Measurements from ENCODE around the gene TAF1A. TPM values are rescaled to one million over a fixed set of nuclear protein-coding genes. Genes with fewer than 3 reads are reported as not detected.

Gene TAF1A
- total RNA-seq, 3 donors from 2014 or later (not counting 1 experiment from before 2014, with no cell fraction given) = 5.2 to 10.4 (median 7.1) TPM

- H3K9me3 Mint-ChIP-seq = no peaks in the 10 kb centered on the region
- Histone ChIP-seq H3K9me3 (ENCODE audit: control insufficient read depth, insufficient read depth, low read length) (no peaks in the 10 kb centered on the region), H3K4me1 (ENCODE audit: control insufficient read depth, insufficient read depth, low read length) (no peaks in the 10 kb centered on the region), H3K36me3 (ENCODE audit: control insufficient read depth, insufficient read depth, low read length) (no peaks in the 10 kb centered on the region), H3K4me3 (ENCODE audit: low read length) (no peak overlapping the region), H3K27me3 (ENCODE audit: control insufficient read depth, insufficient read depth, low read length) (peaks cover 2% of the 10 kb centered on the region), H3K27ac (ENCODE audit: low read length) (no peak overlapping the region)
- H3K4me1 Mint-ChIP-seq = no peaks in the 10 kb centered on the region
- WGBS (ENCODE audit: insufficient coverage) = 100% methylated on average over 2 of the region's 3 CpGs
- intact Hi-C loops (cut with micrococcal nuclease) = no loop called here
- DNase-seq = no peak
- H3K36me3 Mint-ChIP-seq = no peaks in the 10 kb centered on the region
- H3K27me3 Mint-ChIP-seq (ENCODE audit: low read depth in 2 of 2) = peaks cover 0 to 3% of the 10 kb centered on the region in 2 donors
- H3K27ac Mint-ChIP-seq = no peak overlapping the region
- TF ChIP-seq, protein P1, sequence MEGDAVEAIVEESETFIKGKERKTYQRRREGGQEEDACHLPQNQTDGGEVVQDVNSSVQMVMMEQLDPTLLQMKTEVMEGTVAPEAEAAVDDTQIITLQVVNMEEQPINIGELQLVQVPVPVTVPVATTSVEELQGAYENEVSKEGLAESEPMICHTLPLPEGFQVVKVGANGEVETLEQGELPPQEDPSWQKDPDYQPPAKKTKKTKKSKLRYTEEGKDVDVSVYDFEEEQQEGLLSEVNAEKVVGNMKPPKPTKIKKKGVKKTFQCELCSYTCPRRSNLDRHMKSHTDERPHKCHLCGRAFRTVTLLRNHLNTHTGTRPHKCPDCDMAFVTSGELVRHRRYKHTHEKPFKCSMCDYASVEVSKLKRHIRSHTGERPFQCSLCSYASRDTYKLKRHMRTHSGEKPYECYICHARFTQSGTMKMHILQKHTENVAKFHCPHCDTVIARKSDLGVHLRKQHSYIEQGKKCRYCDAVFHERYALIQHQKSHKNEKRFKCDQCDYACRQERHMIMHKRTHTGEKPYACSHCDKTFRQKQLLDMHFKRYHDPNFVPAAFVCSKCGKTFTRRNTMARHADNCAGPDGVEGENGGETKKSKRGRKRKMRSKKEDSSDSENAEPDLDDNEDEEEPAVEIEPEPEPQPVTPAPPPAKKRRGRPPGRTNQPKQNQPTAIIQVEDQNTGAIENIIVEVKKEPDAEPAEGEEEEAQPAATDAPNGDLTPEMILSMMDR (IDR thresholded peaks at IDR 0.05) = no peak
- ATAC-seq = no peak
- H3K4me3 Mint-ChIP-seq = no peak overlapping the region
Observed at GRCh38 chr1:222601257-222601656, 11.5 kb upstream of the TAF1A start.

DNA sequence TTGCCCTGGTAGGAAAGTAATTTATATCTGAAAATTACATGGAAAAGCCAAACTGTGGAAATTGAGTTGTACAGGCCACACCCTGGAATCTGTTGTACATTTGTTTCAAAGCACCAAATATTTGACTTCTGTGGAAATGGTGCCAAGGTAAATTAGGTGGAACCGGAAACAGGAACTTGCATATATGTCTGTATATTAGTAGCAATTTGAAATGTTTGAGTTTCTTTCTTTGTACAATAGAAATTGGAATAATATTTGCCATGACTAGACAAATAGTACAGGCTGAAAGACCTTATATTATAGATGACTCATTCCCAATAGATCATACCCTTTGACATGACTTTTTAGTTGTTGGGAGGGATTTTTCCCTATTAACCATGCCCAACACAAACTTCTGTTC lies 10.5 kb upstream of the TAF1A start:
- Mint-ChIP-seq H3K4me1 (no peaks in the 10 kb centered on the region), H3K27me3 (ENCODE audit: low read depth in 2 of 2) (no peaks in the 10 kb centered on the region), H3K9me3 (no peaks in the 10 kb centered on the region), H3K4me3 (no peak overlapping the region), H3K36me3 (no peaks in the 10 kb centered on the region), H3K27ac (no peak overlapping the region)
- Histone ChIP-seq H3K27me3 (ENCODE audit: control insufficient read depth, insufficient read depth, low read length) (peaks cover 2% of the 10 kb centered on the region), H3K9me3 (ENCODE audit: control insufficient read depth, insufficient read depth, low read length) (no peaks in the 10 kb centered on the region), H3K4me3 (ENCODE audit: low read length) (no peak overlapping the region), H3K4me1 (ENCODE audit: control insufficient read depth, insufficient read depth, low read length) (no peaks in the 10 kb centered on the region), H3K36me3 (ENCODE audit: control insufficient read depth, insufficient read depth, low read length) (no peaks in the 10 kb centered on the region), H3K27ac (ENCODE audit: low read length) (no peak overlapping the region)
- 75% methylated on average over 1 of the region's 1 CpG for WGBS (ENCODE audit: insufficient coverage)
- intact Hi-C loops (cut with micrococcal nuclease) = no loop called here
- ATAC-seq = no peak
- TF ChIP-seq, protein P1 (IDR thresholded peaks at IDR 0.05) = no peak
- no peak for DNase-seq

DNA sequence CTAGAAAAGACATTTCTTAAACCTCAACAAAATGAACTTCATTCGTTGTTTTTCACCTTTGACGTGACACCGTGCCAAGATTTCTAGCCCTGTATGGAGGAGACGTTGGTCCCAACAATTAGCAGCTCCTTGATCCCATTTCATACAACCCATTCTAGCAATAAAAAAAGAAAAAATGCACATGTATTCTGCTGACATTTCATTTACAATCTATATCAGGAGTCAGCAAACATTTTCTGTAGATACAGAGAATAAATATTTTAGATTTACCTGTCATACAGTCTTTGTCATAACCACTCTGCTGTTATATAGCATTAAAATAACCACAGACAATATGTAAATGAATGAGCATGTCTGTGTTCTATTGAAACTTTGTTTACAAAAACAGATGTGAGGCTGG lies 7.0 kb upstream of the TAF1A start:
- intact Hi-C loops (cut with micrococcal nuclease) = no loop called here
- 92% methylated on average over 4 of the region's 4 CpGs for WGBS (ENCODE audit: insufficient coverage)
- H3K27me3 ChIP-seq (ENCODE audit: control insufficient read depth, insufficient read depth, low read length) = peaks cover 2% of the 10 kb centered on the region
- Mint-ChIP-seq H3K36me3 (no peaks in the 10 kb centered on the region), H3K27ac (no peak overlapping the region), H3K27me3 (ENCODE audit: low read depth in 2 of 2) (peaks cover 0 to 2% of the 10 kb centered on the region in 2 donors), H3K4me1 (no peaks in the 10 kb centered on the region), H3K4me3 (no peak overlapping the region), H3K9me3 (no peaks in the 10 kb centered on the region)
- no peak for ATAC-seq
- TF ChIP-seq, protein P1 (IDR thresholded peaks at IDR 0.05) = no peak
- no peaks in the 10 kb centered on the region for H3K36me3 ChIP-seq (ENCODE audit: control insufficient read depth, insufficient read depth, low read length)
- H3K27ac ChIP-seq (ENCODE audit: low read length) = no peak overlapping the region
- no peak for DNase-seq
- no peaks in the 10 kb centered on the region for H3K9me3 ChIP-seq (ENCODE audit: control insufficient read depth, insufficient read depth, low read length)
- H3K4me1 ChIP-seq (ENCODE audit: control insufficient read depth, insufficient read depth, low read length) = no peaks in the 10 kb centered on the region
- H3K4me3 ChIP-seq (ENCODE audit: low read length) = no peak overlapping the region

DNA sequence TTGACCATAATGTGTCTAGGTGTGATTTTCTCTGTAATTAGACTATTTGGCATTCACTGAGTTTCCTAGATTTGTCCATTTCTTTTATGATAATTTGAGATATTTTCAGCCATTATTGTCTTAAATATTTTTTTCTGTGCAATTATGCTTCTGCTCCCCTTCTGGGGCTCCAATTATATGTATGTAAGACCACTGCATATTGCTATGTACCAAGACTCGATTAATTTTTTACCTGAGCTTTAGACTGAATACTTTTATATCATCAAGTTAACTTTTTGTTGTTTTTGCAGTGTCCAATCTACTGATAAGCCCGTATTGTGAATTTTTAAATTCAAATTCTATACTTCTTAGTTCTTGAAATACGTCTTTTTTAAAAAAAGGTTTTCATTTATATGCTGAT lies 5.1 kb upstream of the TAF1A start:
- no peak overlapping the region for H3K4me3 ChIP-seq (ENCODE audit: low read length)
- peaks cover 2% of the 10 kb centered on the region for H3K27me3 ChIP-seq (ENCODE audit: control insufficient read depth, insufficient read depth, low read length)
- Mint-ChIP-seq H3K9me3 (no peaks in the 10 kb centered on the region), H3K36me3 (no peaks in the 10 kb centered on the region), H3K4me3 (no peak overlapping the region), H3K27ac (no peak overlapping the region), H3K27me3 (ENCODE audit: low read depth in 2 of 2) (peaks cover 0 to 2% of the 10 kb centered on the region in 2 donors), H3K4me1 (peaks cover 9% of the 10 kb centered on the region in 2 donors)
- H3K9me3 ChIP-seq (ENCODE audit: control insufficient read depth, insufficient read depth, low read length) = no peaks in the 10 kb centered on the region
- WGBS (ENCODE audit: insufficient coverage) = 90% methylated on average over 2 of the region's 3 CpGs
- peaks cover 7% of the 10 kb centered on the region for H3K4me1 ChIP-seq (ENCODE audit: control insufficient read depth, insufficient read depth, low read length)
- no peaks in the 10 kb centered on the region for H3K36me3 ChIP-seq (ENCODE audit: control insufficient read depth, insufficient read depth, low read length)
- ATAC-seq (no peak), DNase-seq (no peak)
- TF ChIP-seq, protein P1 (IDR thresholded peaks at IDR 0.05) = no peak
- intact Hi-C loops (cut with micrococcal nuclease) = no loop called here
- no peak overlapping the region for H3K27ac ChIP-seq (ENCODE audit: low read length)
